Effector CD8-positive, alpha-beta T cell (primary cell): ENCODE results near the gene SLC12A5.

Experiments used
- DNase-seq: peaks from one replicate; lab custom pipeline; 2025; lab: John Stamatoyannopoulos, UW

SLC12A5 gene

DNA sequence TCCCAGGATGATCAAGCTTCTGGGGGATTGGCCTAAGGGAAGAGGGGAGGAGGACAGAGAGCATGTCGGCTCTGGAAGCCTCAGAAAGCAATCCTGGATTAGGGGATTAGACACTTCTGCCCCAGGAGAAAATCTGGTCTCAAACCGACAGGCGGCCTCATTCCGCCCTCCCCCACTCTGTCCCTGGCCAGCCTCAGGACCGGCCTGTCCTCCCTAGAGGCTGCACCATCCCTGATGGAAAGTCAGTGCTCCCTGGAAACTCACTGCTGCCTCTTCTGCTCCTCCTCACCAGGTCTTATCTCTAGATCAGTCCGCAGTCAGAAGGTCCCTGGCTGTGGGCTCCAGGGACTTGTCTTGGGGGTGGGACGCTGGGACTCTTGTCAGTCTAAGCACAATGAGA lies 905 bp upstream of the SLC12A5 start:
- DNase-seq: no peak

DNA sequence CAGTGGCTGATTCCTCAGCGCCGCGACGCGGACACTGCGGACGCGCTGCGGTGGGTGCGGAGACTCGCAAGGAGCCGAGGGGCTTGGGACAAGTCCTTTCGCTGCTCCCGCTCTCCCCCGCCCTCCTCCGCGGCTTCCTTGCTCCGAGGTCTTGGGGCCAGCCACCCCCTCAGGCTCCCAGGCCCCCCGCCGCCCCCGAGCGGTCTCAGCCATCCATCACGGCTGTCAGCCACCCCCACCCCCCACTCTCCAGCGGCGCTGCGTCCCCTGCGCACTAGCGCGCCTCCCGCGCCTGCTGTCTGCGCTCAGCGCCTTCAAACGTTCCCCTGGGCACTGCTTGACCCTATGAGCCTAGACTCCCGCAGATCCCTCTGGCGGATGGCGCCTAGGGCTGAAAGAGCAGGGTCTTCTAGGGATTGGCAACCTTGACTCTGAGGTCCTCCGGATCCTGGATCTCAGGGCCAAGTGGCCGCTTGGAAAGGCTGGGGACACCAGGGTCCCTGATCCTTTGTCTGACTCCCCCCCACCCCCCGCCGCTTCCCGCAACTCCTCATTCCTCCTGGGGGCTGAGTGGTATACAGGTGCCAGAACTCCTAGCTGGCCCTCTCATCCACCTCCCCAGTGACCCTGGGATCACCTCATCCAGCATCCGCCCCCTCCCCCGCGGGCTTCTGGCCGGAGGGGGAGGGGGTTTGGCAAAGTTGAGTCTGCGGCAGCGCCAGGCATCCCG lies 1.4 kb downstream of the SLC12A5 start:
- DNase-seq: no peak

DNA sequence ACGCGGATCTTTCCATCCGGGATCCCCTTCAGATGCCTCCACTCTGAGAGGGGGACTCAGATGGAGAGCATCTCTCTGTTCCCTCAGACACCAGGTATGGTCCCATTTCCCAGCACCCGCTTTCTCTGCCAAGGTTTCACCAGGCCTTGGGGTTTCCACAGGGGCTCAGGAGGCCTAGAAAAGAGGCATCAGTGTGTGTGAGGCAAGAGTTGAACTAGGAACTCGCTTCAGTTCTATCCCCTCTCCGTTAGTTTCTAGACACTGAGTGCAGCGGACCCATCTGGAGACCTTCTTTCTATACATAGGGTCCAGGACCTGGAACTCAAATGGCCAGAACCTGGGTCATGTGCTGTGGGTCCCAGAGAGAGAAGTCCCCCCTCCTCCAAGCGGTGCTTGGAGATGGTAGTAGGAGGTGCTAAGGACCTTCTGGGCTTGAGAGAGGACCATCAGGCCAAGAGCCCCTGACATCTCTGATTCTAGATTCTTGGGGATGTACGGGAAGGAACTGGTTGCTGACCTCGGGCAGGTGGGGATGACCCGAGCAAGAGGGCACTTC lies 2.1 kb downstream of the SLC12A5 start:
- no peak for DNase-seq

DNA sequence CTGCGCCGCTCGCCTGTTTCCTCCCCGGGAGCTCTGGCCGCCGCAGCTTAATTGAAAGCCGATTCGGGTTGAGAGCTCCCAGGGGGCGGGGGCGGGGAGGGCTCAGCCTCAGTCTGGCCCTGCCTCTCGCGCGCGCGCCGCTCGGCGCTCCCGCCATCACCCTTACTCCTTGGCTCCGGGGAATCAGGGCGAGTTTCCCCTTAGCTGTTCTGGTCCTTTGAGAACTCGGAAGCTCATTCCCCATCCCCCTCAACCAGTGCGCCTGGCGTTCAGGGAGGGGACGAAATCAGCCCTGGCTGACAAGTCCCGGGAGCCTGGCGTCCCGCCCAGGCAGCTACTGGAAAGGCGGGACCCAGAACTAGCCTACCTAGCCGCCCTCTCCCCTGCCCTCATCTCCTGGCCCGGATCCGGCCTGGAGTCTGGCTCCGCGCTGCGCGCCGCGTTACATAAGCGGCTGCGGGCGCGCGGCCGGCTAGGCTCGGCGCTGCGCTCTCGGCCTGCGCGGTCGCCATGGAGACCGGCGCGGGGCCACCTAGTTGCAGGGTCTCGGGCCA lies 2.8 kb downstream of the SLC12A5 start:
- no peak for DNase-seq

DNA sequence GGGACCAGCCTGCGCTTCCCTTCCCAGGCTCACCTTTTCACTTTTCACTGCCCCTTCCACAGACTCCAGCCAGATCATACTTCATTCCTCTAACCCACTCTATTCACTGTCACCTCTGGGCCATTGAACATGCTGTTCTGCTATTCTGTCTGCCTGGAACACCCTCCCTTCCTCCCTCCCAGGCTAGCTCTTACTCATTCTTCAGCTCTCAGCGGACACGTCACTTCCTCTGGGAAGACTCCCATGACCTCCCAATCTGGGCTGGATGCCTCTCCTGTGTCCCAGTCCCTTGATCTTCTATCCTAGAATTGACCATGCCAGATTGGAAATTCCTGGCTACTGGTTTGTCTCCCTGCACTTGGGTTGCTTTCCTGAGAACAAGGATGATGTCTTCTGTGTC lies 5.0 kb downstream of the SLC12A5 start:
- DNase-seq: no peak

DNA sequence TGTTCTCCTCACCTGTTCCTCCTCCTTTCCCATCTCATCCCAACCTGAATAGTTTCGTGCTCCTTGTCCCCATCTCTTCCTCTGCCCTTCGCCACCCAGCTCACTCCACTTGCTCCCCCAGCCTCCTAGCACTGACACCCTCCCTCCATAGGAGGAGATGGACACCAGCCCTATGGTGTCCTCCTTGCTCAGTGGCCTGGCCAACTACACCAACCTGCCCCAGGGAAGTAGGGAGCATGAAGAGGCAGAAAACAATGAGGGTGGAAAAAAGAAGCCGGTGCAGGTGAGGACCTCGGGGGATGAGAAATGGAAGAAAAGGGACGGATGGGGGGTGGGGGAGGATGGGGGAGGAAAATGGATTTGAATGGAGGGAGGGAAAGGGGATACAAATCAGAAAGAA lies 6.2 kb downstream of the SLC12A5 start:
- DNase-seq: no peak

DNA sequence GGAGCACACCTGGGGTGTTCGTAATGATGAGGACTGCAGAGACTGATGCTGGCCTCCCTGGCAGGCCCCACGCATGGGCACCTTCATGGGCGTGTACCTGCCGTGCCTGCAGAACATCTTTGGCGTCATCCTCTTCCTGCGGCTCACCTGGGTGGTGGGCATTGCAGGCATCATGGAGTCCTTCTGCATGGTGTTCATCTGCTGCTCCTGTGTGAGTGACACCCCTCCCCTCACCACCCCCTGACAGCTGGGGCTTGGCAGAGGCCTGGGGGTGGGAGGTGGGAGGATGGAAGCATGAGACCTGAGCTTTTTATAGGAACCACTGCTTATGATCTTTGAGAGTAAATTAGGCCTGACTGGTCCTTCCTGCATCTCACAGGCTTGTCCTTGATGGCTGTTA lies 6.7 kb downstream of the SLC12A5 start:
- DNase-seq: no peak

DNA sequence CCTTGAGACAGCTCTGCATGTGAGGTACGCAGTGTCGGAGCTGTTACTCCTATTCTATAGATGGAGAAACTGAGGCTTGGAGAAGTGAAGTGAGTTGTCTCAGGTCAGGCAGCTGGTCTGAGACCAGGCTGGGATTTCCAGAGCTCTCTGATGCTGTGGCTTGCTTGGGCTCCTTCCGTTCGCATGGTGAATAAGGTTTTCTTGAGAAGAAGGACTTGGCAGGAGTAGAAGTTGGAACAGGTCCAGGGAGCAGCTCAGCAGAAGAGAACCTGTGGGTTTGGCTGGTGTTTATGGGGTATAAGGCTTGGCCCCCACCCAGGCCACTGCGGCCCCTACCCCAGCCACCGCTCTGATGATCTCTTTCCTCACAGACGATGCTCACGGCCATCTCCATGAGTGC lies 7.4 kb downstream of the SLC12A5 start:
- no peak for DNase-seq

DNA sequence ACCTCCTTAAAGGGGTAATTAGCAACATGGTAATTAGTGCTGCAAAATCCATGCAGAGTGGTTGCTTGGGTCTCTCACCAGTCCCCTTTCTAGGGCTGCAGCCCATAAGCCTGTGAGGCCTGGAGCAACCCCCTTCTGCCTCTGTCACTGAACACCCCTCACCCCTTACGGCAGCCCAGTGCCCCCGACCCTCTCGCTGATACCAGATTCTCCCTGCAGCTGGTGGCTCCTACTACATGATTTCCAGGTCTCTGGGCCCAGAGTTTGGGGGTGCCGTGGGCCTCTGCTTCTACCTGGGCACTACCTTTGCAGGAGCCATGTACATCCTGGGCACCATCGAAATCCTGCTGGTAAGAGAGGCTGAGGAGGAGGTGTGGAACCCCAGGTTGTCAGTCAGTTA lies 8.0 kb downstream of the SLC12A5 start:
- DNase-seq: no peak

DNA sequence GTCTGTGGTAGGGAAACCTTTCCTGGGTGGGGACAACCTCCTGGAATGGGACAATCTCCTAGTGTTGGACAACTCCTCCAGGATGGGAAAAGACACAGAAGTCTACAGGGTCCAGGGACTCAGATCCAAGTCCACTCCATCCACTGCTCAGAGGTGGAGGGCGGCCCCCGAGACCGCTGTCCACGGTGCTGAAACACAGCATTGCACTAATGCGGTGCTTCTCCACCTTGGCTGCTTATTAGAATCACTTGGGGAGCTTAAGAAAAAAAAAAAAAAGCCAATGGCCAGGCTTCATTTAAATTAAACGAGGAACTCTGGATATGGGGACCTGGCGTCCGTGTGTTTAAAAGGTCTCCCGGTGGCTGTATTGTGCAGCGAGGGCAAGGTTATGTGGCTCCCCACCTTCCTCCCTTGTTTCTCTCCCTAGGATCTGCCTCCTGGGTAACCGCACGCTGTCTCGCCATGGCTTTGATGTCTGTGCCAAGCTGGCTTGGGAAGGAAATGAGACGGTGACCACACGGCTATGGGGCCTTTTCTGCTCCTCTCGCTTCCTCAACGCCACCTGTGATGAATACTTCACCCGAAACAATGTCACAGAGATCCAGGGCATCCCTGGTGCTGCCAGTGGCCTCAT lies 12.0 kb downstream of the SLC12A5 start:
- no peak for DNase-seq

DNA sequence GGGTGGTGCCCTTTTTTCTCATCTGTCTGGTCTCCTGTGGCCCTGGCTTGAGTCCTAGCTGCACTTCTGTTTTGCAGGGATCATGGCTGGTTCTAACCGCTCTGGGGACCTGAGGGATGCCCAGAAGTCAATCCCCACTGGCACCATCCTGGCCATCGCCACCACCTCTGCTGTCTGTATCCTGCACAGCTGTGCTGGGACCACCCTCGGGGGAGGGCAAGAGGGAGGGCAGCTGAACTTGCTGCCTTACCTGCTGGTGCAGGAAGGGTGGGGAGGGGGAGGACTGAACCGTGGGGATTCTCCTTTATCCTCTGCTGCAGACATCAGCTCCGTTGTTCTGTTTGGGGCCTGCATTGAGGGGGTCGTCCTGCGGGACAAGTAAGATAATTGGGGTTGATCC lies 14.5 kb downstream of the SLC12A5 start:
- no peak for DNase-seq

DNA sequence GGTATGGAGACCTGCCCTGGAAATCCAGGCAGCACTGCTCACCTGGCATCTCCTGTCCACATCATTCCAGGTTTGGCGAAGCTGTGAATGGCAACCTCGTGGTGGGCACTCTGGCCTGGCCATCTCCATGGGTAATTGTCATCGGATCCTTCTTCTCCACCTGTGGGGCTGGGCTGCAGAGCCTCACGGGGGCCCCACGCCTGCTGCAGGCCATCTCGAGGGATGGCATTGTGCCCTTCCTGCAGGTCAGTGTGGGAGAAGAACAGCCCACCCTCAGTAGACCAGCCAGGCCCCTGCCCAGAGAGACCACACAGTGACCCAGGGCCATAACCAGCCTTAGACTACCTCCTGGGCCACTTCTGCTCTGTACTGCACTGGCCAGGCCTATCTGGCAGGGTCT lies 15.9 kb downstream of the SLC12A5 start:
- no peak for DNase-seq

DNA sequence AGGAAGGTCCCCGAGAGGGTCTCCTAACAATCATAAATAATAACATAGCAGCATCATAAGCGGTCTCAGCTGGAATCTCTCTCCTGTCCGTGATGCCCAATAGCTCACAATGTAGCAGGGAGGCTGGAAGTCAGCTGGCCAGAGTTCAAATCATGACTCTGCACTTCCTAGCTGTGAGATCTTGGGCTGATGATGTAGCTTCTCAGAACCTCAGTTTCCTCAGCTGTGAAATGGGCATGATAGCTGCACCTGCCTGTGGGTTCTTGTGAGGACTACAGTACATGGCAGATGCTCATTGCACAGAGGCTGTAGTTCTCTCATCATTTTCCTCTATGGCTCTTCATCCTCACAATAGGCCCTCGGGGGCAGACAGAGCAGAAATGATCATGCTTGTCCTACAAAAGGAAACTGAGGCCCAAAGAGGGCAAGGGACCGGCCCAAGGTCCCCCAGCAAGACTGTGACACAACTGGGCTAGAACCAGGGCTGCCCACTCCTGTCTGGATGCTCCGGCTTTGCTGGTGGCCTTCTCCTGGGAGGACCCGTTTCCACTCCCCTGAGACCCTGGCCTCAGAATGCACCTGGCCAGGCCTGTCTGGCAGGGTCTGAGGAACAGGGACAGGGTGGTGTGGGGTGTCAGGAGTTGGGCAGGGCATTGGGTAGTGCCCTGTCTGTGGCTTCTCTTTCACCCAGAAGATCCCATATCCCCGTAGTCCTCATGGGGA lies 17.7 kb downstream of the SLC12A5 start:
- no peak for DNase-seq

DNA sequence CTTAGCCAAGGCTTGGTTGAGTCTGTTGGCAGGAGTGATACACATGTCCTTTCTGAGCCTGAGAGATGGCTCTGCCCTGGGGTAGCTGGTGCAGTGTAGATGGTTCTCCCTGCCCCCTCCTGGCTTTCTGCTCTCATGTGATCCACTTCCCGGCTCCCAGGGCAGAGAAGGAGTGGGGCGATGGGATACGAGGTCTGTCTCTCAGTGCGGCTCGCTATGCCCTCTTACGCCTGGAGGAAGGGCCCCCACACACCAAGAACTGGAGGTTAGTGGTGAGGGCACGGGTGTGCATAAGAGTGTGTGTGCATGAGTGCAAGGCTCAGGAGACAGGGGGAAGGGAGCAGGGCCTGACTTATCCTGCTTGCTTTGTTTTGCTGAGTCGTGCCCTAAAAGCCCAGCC lies 18.8 kb downstream of the SLC12A5 start:
- DNase-seq: no peak

DNA sequence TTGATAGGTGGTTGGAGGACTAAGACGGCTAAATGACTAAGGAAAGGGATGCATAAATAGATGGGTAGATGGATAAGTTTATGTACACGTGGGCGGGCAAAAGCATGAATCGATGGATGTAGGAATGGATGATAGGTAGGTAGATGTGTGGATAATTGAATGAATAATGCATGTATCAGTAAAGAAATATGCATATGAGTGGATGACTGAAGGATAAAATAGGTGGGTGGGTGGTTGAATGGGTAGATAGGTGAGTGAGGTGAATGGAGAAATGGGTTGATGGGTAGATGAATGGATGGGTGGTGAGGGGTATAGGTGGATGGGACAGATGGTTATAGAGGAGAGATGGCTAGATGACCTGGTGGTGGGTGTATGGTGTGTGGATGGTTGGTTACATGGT lies 20.2 kb downstream of the SLC12A5 start:
- DNase-seq: no peak

DNA sequence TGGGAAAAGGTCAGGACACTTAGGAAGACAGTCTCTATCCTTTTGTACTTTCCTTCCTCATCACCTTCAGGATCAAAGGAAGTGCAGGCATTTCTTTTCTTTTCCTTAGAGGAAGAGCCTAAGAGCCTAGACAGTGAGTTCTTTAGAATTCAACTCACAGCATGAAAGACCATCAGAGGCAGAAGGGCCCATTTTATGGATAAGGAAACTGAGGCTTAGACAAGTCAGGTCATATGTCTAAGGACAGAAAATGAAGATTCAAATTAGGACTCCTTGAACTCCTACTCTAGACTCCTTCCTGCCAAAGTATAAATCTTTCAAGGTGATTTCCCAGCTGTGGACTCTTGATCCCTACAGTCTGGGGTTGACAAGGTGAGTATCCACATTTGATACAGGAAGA lies 20.8 kb downstream of the SLC12A5 start:
- DNase-seq: no peak

DNA sequence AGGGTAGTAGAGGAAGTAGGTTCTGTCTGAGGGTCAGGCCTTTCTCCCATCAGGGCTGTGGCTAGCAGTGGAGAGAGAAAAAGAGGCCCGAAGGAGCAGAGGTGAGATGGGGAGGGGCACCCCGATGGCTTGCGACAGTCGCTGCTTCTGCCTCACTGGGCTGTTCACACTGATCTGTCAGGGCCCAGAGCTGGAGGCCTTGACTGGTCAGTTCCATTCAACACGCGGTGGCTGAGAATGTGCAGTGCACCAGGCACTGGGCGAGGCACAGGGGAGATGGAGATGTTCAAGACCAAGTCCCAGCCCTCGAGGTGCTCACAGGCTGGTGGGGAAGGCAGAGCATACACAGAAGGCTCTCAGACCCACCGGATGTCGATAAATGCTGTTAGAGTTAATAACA lies 21.4 kb downstream of the SLC12A5 start:
- no peak for DNase-seq

DNA sequence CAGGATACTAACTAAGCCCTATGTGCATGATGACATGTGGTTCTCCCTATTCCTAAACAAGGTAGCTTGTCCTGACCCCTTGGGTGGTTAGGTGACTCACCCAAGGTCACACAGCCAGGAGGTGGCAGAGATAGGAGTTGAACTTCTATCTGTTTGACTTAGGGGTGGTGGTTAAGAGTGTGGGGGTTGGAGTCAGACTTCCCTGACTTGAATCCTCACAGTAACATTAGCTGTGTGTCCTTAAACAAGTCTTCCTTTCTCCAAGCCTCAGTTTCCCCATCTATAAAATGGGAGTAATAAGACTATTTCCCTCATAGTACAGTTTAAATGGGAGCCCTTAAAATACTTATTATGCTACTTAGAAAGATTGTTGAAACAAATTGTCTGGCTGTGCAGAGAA lies 21.9 kb downstream of the SLC12A5 start:
- DNase-seq: no peak

DNA sequence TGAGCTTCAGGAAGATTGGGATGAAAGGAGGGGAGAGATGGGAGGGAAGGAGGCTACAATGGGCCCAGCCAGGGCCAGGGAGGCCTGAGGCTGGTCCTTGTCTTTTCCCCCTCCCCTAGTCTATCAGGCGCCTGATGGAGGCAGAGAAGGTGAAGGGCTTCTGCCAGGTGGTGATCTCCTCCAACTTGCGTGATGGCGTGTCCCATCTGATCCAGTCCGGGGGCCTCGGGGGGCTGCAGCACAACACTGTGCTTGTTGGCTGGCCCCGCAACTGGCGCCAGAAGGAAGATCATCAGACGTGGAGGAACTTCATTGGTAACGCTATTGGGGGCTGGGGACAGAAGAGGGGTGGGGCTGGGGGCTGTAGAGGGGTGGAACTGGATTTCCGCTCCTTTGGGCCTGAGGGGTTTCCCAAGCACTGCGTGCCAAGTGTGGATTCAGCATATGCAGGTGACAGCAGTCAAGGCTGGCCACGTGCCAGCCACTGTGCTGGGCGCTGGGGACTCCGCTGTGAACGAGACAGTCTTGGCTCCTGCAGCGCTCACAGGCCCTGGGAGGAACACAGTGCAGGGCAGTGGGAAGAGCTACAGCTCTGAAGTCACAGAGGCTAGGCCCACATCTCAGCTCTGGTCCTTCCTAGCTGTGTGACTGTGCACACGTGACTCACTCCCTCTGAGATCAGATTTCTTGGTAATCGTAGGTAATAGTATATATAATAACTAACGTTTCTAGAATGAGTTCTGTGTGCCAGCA lies 22.7 kb downstream of the SLC12A5 start:
- no peak for DNase-seq

DNA sequence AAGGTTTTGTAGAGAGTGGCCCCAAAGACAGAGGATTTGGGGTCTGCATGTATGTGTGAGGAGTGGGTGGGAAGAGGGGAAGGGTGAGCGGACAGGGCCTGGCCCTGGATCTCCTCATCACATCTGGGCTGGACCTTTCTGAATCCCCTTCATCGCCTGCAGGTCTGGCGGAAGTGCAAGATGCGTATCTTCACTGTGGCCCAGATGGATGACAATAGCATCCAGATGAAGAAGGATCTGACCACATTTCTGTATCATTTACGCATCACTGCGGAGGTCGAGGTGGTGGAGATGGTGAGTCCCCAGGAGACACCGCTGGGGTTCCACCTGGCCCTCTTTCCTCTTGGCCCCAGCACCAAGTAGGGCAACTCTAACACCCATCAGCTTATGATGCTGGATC lies 24.4 kb downstream of the SLC12A5 start:
- no peak for DNase-seq

DNA sequence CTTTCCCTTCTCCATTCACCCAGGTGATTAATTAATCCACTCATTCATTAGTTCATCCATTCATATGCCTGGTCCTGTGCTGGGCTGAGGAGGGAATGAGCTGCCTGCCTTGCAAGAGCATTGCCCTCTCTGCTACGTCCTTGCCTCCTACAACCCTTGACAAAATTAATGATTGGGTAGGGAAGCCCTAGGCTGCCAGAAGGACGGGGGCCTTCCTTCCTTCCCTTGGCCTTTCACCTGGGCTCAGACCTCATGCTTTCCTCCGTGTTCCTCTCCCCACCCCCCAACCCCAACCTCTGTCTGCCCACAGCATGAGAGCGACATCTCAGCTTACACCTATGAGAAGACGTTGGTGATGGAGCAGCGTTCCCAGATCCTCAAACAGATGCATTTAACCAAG lies 25.6 kb downstream of the SLC12A5 start:
- DNase-seq: no peak

DNA sequence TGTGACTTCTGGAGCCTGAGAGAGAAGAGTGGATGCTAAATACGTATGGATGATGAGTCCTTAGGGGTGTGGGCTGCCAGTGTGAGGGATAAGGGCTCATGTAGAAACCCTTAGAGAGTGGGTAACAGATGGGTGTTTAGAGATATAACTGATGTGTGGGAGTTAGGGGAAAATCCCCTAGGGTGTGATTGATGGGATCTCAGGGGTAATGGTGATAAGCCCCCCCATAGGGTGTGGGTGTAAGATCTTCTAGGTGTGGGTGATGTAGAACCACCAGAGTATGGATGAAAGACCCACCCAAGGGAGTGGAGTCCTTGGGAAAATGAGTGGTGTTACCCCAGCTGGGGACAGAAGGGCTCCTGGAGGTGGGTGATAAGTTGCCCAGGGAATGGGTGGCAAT lies 26.3 kb downstream of the SLC12A5 start:
- no peak for DNase-seq
